NCI-H446 treated with DMSO at 0.1 percent for 48 hours (cell line): ENCODE measurements around the gene HOXC12.

Source experiments
- DNase-seq: peaks from one replicate; lab custom pipeline; 2025; lab: John Stamatoyannopoulos, UW

The HOXC12 gene

DNA sequence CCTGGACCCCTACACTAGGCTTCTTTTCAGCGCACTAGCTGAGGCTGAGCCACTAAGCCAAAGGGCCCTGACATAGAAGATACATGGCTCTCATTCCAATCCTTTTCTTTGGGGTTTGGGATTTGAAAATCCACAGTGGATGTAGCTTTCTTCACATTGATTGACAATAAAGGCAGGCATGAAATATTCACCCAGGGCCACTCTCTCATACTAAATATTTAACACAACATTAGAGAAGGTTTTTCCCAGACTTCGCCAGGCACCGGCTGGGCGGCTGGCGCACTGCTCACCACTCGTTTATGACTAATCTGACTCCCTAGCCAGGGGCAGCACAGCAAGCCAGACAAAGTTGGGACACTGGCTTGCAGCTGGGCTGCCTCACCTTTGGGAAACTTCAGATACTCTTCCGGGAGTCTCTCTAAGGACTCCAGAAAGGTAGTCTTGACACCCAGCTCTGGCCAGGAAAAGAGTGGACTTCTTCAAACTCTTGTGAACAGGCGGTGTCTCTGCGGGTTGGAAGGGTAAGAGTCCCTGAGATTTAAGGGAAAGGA is 17.5 kb downstream of the HOXC12 start:
- no peak for DNase-seq

DNA sequence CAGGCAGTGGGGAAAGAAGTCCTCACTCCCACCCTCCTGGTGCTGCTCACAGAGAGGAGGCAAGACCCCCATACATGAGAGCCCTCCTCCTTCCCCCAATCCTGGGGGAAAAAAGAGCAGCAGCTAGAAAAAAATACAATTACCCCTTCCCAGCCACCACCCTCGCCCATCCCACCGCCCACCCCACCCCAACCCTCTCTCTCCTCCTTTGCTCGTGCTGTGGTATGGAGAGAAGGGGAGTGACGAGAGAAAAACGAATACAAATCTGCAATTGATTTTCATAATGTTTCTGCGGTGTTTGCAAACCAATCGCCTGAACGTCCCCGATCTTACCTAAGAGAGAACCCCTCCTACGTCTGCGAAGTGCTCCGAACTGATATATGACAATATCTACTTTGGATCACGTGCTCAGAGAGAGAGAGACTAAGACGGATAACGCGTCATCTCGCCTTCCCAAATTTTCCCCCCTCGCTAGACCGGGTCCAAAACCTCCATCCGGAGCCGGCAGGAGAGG is 18.1 kb downstream of the HOXC12 start, which contains the start of gene HOXC11:
Gene HOXC11, plus strand, starts transcription at position 405 of the 514 bp plus-strand sequence. CDS start 116 bp downstream, outside the sequence.
- DNase-seq: no peak

DNA sequence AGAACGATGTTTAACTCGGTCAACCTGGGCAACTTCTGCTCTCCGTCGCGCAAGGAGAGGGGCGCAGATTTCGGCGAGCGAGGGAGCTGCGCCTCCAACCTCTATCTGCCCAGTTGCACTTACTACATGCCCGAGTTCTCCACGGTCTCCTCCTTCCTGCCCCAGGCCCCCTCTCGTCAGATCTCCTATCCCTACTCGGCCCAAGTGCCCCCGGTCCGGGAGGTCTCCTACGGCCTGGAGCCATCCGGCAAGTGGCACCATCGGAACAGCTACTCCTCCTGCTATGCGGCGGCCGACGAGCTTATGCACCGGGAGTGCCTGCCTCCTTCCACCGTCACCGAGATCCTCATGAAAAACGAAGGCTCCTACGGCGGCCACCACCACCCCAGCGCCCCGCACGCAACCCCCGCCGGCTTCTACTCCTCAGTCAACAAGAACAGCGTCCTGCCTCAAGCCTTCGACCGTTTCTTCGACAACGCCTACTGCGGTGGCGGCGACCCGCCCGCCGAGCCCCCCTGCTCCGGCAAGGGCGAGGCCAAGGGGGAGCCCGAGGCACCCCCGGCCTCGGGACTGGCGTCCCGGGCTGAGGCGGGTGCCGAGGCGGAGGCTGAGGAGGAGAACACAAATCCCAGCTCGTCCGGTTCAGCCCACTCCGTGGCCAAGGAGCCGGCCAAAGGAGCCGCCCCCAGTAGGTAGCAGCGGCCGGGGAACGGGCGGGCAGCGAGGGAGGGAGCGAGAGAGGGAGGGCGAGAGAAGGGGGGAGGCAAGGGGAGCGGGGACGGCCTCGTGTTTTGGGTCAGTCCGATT is 18.7 kb downstream of the HOXC12 start:
- DNase-seq: no peak

DNA sequence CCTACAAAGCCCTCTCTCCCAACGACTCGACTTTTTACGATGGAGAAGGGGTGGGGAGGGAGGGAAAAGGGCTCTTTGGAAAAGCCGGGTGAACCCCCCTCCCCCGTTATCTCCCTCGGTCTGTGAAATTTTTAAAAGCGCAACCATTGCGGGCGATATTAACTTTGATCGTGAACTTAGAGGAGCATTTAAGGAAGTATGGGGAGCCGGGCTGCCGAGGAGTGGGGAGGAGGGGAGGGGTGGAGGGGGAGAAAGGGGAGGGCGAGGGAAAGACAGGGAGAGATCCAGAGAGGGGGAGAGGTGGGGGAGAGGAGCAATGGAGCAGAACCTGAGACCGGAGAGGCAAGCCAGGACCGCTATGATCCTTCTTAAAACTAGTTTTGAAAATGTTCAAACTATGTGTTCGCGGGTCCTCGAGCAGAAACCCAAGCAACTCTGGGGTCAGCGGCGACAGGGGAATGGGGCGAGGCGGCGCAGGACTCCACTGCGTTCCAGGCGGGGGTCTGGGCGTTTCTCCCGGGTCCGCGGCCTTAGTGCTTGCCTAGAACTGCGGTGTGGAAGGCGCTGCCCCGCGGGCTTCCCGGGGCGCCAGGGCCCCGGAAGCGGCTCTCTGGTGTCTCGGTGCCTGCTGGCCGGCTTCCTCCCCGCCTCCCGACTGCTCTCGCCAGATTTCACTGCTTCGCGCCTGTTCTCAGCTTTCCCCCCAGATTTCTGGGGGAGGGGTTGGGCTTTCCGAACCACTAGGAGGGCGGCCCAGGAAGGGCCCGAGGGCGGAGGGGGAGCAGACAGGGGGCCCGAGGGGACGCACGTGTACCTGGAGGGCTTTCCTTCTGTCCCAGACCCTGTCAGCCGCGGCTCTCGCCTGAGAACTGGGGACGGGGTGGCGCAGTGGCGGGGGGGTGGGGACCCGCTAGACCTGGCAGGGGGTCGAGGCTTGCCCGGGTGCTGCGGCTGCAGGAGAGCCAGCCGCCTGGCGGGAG is 19.7 kb downstream of the HOXC12 start, which contains the start of gene HOTAIR:
Gene HOTAIR, minus strand, starts transcription at position 871 of the 980 bp plus-strand sequence.
- DNase-seq: no peak

DNA sequence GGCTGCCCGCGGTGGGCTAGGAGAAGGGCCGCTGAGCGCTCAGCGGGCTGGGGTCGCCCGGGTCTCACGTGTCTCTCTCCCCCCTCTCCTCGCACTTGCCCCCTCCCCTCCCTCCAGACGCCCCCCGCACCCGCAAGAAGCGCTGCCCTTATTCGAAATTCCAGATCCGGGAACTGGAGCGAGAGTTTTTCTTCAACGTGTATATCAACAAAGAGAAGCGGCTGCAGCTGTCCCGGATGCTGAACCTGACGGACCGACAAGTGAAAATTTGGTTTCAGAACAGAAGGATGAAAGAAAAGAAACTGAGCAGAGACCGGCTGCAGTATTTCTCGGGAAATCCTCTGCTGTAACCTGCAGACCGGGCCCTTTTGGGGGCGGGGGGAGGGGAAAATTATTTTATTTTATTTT is 20.4 kb downstream of the HOXC12 start:
- DNase-seq: no peak

DNA sequence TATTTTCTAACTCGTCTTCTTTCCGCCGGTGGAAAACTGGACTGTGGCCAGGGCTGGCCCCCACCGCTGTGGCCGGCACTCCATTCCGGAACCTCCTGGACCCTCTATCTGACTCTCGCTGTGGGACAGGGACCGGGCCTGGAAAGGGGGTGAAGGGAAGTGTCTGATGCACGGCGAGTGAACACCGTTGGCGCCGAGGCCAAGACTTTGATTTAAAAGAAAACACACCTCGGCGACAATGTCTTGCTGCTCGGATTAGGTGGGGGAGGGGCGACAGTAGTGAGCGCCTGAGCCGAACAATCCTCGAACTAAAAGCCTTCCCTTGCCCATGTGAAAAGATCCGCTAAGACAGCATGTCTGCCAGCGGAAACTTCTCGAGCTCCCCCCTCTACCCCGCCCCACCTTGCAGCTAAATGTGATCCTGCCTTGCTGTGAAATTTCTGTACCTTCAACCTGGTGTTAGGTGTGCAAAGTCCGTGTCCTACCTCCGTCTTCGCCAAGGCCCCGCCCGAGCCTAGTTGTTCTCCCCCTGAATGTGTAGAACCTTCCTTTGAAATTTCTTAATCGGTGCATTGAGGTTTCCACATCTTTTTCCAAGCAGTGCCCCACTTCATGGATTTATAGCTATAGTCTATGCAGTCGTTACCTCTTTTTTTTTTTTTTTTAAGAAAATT is 20.9 kb downstream of the HOXC12 start:
- no peak for DNase-seq

DNA sequence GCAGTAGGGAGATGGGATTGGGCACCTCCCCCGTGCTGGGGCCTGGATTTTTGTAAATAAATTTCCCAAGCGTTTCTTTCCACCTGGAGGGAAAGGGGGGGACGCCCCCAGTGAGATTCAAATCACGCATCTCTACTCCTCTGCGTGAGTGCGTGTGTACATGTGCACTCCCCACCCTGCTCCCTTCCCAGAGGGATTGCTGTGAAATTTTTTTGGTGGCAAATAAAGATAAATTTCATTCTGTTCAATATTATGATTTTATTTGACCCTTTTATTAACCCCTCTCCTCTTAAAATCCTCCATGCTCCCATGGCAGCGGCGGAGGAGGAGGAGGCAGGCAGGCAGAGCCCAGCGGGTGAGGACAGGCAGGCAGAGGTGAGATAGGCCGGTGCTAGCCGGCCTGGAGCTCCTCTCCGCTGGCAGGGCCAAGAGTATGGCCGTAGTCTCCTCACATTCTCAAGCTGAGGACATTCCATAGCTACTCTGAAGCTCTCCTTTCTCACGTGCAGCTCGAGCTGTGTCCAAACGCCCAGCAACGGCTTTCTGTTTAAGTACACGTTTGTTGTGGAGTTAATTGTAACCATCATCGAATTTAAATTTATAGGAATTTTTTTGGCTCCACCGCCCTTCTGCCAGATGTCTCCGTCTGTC is 21.6 kb downstream of the HOXC12 start:
- no peak for DNase-seq

DNA sequence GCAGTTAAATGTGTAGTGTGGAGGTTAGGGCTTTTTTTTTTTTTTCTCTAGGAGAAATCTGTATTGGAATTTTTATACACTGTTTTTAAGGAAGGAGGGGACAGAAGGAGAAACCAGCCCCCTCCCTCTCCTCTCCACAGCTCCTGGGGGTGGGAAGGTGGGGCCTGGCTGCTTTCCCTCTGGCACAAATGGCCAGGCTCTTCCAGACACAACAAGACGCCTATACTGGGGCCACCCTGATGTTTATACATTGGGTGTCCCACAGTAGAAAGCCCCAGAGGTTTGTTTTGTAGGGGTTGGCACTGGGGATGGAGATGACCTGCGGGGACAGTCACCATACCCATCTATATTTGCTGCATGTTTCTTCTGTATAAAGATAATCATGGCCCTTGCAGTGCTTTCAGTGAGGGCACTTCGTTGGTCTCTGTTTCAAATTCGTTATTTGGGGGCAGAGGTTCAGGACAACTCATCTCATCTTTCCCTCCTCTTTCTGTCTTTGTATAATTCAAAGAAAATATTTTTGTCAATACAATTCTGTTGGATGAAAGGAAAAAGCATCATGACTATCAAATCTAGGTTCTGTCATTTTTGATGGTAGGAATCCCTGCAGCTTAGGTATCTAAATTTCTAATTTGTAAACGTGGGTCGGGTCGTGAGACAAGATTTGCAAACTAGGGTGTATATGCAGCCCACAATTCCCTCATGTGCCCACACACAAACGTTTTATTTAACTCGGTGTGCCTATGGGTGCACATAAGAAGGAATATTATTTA is 22.3 kb downstream of the HOXC12 start:
- no peak for DNase-seq

DNA sequence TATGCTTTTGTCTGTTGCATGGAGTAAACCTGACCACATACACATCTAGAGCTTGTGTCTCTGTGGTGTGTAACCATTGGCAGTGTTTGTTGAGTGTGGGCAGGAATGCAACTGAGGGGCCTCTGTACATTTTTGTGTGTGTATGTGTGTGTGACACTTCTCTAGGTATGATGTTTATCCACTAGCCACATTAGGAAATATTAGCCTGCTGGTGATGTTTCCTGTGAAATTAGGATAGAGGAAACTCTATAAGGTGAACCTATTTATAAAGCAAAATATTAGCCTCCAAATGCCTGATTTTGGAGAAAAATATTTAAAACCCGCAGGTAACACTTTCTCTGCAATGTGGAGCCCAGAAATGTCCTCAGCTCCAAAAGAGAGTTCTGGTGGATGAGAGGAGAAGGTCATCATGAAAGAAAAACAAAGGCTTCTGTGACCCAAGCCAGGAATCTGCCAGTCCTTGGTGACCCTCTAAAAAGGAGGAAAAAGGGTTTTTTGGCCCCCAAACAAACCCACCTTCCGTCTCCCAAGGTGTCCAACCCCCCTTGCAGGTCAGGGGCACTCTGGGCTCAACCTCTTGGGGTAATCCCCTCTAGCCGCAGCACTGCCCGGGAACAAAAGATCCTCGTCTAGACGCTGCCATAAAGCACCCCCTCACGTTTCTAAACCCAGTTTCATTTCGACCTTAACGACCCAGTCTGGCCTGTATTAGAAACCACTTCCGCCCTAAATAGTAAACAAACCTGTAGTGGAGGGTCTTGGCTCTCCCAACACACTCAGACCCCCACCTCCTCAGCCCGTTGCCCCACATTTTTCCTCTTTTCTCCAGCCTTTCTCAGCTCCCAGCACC is 23.1 kb downstream of the HOXC12 start:
- DNase-seq: no peak

DNA sequence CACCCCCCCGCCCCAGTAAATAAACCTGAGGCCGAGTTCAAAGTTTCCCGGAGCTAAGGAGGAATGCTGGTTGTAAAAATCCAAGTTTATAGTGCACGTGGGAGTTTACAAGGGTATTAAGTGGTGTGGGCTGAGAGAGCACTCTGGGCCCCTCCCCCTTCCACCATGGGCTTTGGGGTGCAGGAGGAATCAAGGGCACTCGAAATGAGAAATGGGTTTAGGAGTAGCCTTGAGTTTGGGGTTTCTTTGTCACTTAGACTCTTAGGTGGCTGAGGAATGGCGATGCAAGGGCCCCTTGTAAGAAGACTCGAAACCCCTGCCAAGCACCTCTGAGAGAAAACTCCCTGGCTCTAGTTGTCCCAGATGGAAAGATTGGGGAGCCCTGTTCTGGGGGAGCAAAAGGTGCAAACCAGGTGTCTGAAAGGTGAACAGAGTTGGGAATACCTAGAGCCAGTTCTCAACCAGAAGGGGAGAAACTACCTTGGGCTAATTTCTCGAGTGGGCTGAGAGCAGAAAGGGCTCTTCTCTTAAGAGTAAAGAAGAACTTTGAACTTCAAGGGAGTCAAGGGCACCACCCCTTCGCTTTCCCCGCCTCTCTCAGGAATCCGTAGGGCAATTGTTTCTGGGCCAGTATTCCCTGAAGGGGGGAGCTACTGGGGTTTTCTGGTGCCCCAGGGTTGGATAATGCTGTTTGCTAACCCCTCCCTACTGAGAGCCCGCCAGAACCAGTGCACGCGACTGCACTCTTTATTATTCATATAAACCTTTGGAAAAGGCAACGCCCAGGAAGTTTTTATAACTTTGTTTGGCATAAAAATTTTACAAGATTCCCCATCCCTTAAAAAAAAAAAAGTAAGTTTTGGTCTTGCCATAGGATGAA is 24.0 kb downstream of the HOXC12 start:
- no peak for DNase-seq

DNA sequence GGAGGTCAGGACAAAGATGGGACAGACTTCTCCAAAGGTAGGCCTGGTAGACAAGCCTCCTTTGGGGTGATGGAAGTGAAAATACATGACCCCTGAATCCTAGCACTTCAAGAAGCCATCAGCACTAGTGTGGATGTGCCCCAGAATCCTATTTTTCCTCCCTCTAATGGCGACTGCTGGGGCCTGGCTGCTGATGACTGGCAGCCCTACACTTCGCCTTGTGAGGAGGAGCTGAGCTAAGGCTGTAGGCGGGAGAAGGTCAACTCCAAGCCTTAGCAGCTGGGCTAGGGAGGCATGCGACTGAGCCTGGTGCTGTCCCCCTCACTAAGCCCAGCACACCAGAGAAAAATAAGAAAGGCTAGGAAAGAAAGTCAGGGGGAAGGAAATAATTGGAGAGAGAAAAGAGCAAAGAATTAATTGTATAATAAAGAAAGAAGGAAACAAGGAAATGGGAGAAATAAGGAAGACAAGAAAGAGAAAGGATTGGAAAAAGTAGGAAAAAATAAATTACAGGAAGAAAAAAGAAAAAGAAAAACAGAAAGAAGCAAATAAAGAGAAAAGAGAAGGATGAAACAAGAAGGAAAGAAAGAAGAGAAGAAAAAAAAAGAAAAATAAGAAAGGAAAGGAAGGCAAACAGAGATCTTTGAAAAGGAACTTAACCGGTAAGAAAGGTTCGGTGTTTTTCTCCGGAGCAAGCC is 25.6 kb downstream of the HOXC12 start:
- no peak for DNase-seq

DNA sequence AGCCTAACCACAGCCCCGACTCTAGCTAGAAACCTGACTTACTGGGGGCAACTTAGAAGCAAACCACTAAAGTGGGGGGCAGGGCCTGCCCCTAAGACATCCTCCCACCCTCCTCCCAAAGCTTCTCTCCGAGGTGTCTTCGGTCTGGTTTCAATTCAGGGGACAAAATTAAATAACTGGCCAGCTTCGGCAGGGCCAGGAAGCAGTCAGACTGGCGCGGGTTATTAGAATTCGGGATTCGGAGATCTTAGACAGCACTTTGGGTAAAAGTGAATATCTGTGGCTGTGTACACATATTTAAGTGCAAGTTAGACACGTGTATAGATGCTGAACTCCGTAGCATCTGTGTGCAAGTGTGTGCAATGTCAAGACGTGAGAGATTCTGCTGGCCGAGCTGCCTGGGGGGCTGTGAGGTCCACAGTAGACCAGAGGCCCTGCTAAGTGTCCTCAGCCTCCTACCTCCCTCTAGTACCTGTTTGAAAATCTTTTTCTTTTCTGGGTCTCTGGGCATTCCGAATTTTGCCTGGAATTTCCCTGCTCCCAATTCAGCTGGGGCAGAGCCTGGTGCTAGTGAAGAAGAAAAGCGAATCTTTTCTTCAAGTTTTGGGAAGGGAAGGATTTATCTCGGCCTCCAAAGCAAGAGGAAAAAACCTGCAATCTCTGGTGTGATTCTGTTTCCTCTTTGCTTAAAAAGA is 26.2 kb downstream of the HOXC12 start:
- no peak for DNase-seq

DNA sequence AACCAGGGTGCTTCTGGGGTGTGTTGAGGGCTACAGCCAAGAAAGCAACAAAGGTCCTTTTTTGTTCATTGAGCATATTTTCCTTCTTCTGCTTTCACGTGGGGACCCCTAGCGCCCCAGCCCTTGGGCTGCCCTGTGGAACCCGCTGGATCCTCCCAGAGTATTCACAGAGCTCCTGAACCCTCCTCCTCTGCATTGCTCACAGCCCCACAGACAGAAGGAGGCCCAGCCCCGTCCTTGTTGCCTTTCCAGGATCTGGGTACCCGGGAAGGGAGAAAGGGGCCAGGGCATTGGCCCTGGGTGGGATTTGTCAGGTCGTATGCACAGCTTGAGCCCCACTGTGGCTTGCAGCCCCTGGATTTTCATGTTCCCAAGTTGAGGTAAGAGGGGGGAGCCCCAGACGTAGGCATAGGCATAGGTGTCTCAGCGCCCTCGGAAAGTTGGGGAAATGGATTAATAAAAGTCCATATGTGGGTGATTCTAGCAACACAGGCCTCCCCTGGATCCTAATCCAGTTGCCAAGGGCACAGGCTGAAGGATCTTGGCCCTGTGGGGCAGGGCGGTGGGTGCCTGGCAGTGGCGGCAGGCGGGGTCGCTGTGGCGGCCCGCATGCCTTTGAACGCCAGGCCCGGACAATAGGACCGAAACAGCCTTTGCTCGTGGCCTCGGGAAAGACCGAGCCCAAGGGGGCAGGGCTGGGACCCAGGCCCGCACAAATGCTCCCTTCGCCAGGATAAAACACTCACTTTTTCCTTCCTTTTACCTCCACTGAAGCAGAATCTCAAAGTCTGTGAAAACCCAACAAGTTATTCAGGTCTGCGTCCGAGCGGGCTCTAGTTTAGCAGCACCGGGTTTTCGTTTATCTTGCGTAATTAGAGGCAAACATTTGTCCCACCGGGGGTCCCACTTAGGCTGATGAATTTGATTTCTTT is 27.2 kb downstream of the HOXC12 start:
- DNase-seq: no peak

DNA sequence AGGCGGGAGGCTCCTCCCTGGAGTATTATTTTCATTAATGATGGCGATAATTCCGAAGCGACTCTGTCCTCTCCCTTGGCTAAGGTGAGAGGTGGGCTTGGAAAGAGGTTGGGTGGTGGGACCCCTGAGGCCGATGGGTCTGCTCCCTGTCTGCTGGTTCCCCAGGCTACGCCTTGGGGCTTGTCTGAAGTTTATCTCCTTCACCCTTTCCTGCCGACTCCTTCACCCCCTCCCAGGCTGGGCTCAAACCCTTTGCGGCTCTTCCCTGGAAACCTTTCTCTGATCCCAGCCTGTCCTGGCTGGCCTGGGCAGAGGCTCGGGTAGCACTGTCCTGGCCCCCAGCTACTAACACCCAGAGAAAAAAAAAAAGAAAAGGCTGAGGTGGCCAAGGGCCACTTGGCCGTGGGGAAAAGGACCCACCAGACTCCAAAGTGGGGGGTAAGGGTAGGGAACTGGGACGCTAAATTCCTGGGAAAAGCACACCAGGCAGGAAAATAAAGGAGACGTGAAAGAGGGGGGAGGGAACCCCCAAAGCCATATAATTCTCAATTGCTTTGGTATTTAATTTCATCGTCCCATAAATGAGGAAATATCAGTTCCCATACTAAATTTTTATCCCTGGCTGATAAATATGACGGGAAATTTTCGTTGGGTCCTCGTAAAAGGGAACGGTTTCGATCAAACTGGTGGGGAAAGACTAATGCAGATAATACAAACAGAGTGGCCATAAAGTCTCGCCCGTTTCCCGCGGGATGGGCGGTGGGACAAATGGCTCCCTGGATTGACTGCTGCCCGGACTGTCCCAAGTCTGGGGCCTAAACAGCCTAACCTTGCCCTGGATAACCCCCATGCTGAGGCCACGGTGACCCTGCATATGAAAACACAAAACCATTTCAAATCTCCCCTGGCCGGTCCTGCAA is 28.2 kb downstream of the HOXC12 start:
- no peak for DNase-seq

DNA sequence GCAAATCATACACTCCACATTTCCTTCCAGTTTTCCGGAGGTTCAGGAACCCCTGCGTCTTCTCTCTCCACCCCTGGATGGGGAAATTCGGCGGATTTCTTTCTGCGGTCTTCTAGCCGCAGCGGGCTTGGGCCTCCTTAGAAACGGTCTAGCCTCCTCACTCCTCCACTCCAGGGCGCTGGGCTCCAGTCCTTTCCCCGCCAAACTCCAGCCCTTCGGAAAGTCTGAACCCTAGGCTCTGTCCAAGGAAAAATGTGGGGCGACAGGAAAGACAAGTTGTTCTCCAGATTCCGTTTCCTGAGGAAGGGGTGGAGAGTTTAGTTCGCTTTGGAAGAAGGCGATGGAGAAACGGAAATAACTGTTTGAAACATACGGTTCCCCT is 28.9 kb downstream of the HOXC12 start:
- no peak for DNase-seq
